Measurements from ENCODE around the gene ISYNA1.

- TF ChIP-seq CTCF (IDR thresholded peaks at IDR 0.05; ENCODE audit: extremely low read depth in 1 of 2, insufficient read depth in 1 of 2, low read depth in 1 of 2, low read length in 2 of 2): no peak
- no peak for TF ChIP-seq POLR2A (IDR thresholded peaks at IDR 0.05; ENCODE audit: low read depth, low read length)
- TF ChIP-seq POLR2AphosphoS5 (IDR thresholded peaks at IDR 0.05; ENCODE audit: insufficient read depth, low read depth, low read length): no peak
- no peak for TF ChIP-seq EZH2 (IDR thresholded peaks at IDR 0.05; ENCODE audit: borderline replicate concordance, low read depth, low read length, severe bottlenecking)
- no peak for TF ChIP-seq FOS (IDR thresholded peaks at IDR 0.05; ENCODE audit: borderline replicate concordance, insufficient read depth, low read length)
Measured at GRCh38 chr19:18473003-18473705, 35.2 kb upstream of the ISYNA1 start.
